ENCODE data around the gene PAQR7.
A peak's percentile ranks its signal among the peaks of the same experiment; 100 is the strongest.

Gene PAQR7

DNA sequence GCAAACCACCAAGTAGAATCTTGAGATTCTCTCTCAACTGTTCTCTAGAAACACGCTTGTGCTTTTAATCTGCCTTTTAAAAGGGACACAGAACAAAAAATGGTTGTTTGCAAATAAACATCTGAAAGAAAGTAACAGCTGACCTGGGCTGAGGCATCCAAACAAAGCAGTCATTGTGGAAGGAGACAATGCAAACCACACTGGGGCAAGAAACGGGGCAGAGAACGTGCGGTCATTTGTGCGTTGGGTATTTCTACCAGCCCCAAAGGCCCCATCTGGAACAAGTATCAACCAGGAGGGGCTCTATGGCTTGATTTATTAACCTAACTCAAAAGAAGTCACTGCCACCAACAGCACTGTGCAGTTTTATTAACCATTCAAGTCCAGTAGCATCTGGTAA is 24.7 kb upstream of the PAQR7 start:
- DNase-seq = no peak

GRCh38 chr1:25899792-25900191 is 24.3 kb upstream of the PAQR7 start:
- no peak for DNase-seq

DNA sequence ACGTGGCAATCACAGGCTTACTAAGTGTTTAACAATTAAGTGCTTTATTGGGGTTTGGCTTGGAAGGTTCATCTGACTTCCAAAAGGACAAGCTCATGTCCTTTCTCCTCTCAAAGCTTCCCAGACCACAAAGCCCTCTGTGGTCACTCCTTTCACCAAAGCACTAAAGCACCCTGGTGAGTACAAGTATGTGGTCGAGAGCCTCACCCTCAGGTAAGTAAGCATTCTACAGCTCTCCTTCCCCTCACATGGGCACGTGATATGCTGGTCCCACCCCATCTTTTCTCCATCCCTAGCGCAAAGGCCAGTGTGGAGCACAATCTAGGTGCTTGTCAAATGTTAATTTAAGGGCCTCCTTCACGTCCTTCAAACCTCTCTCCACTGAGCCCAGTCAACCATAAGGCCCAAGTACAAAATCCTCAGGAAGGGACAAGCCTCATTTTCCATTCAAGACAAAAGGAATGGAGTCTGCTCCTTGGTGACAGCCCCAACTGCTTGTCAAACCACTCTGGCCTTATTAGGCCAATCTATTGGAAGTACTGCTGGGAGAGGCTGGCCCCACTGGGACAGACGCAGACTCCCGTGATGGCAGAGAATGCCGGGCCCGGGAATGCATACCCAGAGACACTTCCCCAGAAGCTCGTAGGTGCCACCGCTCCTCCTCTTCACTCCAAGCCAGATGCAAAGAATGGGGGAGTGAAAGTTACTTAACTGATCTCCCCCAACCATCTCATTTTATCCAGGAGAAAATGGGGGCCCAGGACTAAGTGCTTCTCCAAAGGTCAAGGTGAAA is 22.9 kb upstream of the PAQR7 start:
- no peak for DNase-seq

GRCh38 chr1:25897754-25898153 is 22.2 kb upstream of the PAQR7 start:
- DNase-seq = no peak

DNA sequence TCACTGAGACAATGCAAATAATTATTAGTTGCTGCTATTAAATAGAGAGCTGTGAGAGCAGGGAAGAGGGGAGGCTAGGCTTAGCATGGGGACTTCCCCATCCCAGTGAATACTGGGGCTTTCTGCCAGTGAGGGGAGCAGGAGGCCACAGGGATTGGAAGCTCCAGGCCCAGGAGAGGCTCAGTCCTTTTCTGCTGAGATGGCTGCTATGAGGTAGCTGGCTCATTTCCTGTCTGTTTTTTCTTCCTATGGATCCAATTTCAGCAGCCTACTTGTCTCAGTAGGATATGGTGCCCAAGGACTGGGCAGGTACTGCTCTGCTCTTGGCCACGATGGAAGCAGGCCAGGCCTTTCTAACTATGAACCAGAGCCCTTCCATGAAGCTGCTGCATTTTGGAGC is 20.8 kb upstream of the PAQR7 start:
- DNase-seq = no peak

GRCh38 chr1:25895365-25895990 is 20.0 kb upstream of the PAQR7 start:
- peak; percentile 92 to 94 for DNase-seq

GRCh38 chr1:25893116-25893515 is 17.6 kb upstream of the PAQR7 start:
- no peak for DNase-seq

- no peak for DNase-seq
These were observed 16.1 kb upstream of the PAQR7 start for GRCh38 chr1:25891606-25892005.

DNA sequence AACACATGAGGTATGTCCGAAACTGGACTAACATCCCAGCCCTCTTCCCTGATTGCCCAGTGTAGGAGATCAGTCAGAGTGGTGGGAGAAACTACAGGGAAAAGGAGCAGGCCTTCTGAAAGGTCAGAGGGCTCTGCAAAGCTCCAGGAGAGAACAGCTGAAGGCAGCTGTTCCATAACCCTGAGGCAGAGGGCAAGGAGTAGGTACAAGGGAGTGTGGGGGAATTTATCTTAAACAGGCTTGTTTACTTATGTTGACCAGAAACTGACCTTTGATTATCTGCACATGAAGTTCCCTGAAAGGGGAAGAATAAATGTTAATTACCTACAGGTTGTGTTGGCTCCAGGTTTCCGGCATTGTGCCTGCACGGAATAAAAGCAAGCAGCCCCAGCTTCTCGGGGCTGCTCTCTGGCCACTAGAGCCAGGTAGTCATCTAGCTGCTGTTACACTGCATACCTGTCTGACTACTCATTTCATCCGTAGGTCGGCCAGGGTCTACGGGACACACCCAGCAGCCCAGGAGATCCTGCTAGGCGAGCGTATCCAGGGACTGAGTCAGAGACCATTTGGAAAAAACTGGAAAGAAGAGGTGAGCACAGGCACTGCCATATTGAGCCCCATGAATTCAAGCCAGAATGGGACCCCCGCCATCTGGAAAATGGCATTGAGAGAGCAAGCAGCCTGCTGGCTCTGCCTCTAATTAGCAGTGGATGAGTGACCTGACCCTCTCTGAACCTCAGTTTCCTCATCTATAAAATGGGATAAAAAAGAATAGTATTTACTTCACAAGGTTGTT is 14.9 kb upstream of the PAQR7 start:
- no peak for DNase-seq

- DNase-seq = no peak
These were observed 14.0 kb upstream of the PAQR7 start for GRCh38 chr1:25889470-25889869.

DNA sequence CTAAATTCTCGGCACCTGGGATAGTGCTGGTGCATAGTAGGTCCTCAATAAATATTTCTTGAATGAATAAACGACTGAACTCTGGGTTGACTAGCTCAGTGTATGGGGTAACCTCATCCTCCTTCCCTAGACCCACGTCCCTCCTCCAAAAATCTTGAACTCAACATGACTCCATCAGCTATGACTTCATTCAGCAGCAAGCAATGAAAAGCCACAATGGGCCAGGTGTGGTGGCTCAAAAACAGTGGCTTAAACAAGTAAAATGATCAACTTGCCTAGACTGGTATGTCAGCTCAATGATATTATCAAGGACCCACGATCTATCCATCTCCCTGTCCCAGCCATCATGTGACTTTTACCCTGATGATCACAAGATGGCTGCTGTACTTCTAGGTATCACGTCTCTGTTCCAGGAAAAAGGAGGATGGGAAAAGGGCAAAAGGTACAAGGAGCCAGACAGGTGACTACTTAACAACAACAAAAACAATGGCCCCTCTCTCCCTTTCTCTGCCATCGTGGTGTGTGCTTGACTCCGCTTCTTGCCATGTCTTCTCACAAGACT is 13.0 kb upstream of the PAQR7 start:
- no peak for DNase-seq

DNA sequence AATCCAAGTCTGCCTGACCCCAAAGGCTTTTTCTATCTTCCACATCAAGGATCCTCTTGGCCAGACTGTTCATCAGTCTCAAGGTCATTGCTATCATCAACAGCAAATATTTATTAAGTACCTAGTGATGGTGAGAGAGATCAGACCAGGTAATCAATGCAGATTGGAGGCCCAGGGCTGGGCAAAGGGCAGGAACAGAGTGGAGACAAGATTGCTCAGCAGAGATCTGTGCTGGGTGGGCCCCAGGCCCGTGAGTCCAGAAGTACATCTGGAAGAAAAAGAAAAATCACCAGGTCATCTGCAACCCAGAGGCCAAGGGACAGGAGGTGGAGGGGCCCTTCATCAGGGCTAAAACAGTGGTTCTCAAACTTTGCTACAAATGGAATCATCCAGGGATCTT is 10.1 kb upstream of the PAQR7 start:
- DNase-seq = no peak

GRCh38 chr1:25881266-25881665 is 5.8 kb upstream of the PAQR7 start:
- DNase-seq = no peak

GRCh38 chr1:25880518-25880917 is 5.0 kb upstream of the PAQR7 start:
- no peak for DNase-seq

DNA sequence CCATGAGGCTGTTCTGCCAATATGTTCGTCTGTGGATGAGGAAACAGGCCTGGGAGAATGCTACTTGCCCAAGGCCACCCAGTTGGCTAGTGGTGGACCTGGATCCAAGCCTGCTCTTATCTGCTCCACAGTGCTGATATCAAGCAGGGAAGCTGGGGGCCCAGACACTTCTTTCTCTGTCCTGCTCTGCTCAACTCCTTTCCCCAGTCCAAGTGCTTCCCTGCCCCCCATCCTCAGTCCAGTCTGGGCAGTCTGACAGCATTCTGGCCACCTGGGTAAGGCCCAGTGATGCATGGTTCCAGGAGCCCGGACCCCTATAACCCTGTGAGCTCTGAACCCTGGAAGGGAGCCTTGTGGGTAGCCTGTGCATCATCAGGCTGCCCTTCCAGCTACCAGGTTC is 4.2 kb upstream of the PAQR7 start:
- DNase-seq = no peak

DNA sequence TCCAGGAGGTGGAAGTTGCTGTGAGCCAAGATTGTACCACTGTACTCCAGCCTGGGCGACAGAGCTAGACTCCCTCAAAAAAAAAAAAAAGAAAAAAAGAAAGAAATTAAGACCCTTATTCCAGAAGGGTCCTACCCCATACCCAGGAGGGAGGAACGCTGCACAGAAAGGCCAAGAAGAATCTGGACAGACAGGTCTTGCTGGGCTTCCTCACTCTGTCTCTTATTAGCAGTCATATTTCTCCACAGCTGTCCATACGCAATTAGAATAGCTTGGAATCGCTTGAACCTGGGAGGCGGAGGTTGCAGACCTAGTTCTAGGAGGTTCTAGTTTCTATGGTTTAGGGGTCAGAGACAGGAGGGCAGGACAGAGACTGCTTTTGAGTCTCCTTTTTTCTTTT is 3.2 kb upstream of the PAQR7 start:
- no peak for DNase-seq

- DNase-seq = no peak
These were observed 1.6 kb upstream of the PAQR7 start for GRCh38 chr1:25877155-25877554.

DNA sequence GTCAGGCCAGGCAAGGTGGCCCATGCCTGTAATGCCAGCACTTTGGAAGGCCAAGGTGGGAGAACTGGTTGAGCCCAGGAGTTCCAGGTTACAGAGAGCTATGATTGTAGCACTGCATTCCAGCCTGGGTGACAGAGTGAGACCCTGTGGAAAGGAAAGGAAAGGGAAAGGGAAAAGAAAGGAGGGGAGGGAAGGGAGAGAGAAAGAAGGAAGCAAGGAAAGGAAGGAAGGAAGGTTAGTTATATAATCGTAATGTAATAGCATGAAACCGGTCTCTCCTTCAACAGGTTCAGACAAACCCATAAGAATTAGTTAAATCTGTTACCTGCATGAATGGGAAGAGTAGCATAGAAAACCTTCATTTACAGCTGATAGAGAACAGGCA is 1.2 kb upstream of the PAQR7 start:
- no peak for DNase-seq

GRCh38 chr1:25875856-25876692 is 566 bp upstream of the PAQR7 start:
- DNase-seq = no peak

- DNase-seq = no peak
These were observed 814 bp downstream of the PAQR7 start for GRCh38 chr1:25874635-25875153.

GRCh38 chr1:25874209-25874608 is 1.3 kb downstream of the PAQR7 start:
- DNase-seq = no peak

DNA sequence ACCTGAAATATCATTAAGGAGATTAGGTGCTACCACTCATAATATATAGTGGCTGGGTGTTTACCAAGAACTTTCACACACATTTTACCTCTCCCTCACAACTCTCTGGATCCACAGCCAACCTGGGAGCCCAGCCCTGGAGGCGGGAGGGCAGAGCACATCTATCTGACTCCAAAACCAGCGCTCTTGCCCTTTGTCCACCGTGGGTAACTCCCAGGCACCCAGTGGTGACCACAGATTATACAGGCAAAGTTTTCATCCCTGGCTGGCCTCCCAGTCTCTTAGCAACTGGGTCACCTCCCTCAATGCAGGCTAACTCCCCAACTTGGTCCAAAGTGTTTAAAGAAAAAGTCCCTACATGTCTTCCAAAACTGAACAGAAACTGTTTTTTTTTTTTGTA is 2.4 kb downstream of the PAQR7 start:
- DNase-seq = no peak

- no peak for DNase-seq
These were observed 2.8 kb downstream of the PAQR7 start for GRCh38 chr1:25872713-25873112.

Measured in NCI-H446 (cell line).